Measurements from ENCODE around the gene PDZK1IP1. TPM values are rescaled to one million over a fixed set of nuclear protein-coding genes. Genes with fewer than 3 reads are reported as not detected.

The PDZK1IP1 gene
- total and polyA plus RNA-seq, 2 of the 4 experiments (the other 2 are of a cell fraction) = not detected

- H3K36me3 ChIP-seq (ENCODE audit: control insufficient read depth, insufficient read depth, low read length) = no peaks in the 10 kb centered on the region
- dilution Hi-C loops (cut with HindIII; ENCODE audit: low sequenced_read_pairs, unreplicated experiment) = no loop called here
- intact Hi-C loops (cut with micrococcal nuclease) = no loop called here
Measured at GRCh38 chr1:47164552-47164951, 25.3 kb downstream of the PDZK1IP1 start.

More at GRCh38 chr1:47164552-47164951, 25.3 kb downstream of the PDZK1IP1 start:
- Histone ChIP-seq H3K18ac (ENCODE audit: low read depth, low read length) (no peak overlapping the region), H3K4ac (ENCODE audit: low read depth, low read length) (no peak overlapping the region), H2BK15ac (ENCODE audit: low read depth, low read length) (no peak overlapping the region), H4K91ac (ENCODE audit: insufficient read depth, low read depth, low read length) (no peak overlapping the region), H2AK9ac (replicated peaks; ENCODE audit: low read depth, low read length, poor library complexity) (no peak overlapping the region), H4K5ac (ENCODE audit: low read depth, low read length) (no peak overlapping the region), H2AK5ac (ENCODE audit: low read depth, low read length) (no peak overlapping the region), H4K20me1 (ENCODE audit: insufficient read depth, low read length) (no peaks in the 10 kb centered on the region), H2AFZ (replicated peaks; ENCODE audit: low read length, poor library complexity) (no peak overlapping the region), H3K14ac (replicated peaks; ENCODE audit: low read depth, low read length) (no peak overlapping the region), H2BK120ac (ENCODE audit: low read depth, low read length) (no peak overlapping the region), H2BK5ac (ENCODE audit: low read depth, low read length, poor library complexity, severe bottlenecking) (no peak overlapping the region), H3K9me3 (ENCODE audit: control insufficient read depth, insufficient read depth, low read length) (no peaks in the 10 kb centered on the region), H3K4me3 (ENCODE audit: insufficient read depth, low read depth, low read length) (no peak overlapping the region), H4K8ac (ENCODE audit: low read depth in 2 of 2, low read length in 2 of 2) (no peak overlapping the region), H3K4me2 (ENCODE audit: low read depth, low read length) (no peak overlapping the region), H2BK20ac (ENCODE audit: low read depth, low read length) (no peak overlapping the region), H3K9ac (ENCODE audit: low read depth, low read length) (no peak overlapping the region), H3K27me3 (ENCODE audit: control insufficient read depth, insufficient read depth, low read length) (no peaks in the 10 kb centered on the region), H3K23ac (ENCODE audit: low read depth, low read length) (no peak overlapping the region), H3K4me1 (ENCODE audit: control insufficient read depth, insufficient read depth, low read length) (no peaks in the 10 kb centered on the region), H3K79me1 (ENCODE audit: low read depth in 1 of 2, low read length in 2 of 2) (no peaks in the 10 kb centered on the region), H3K56ac (ENCODE audit: extremely low read depth, insufficient read depth, low read length) (no peak overlapping the region), H3K9me1 (ENCODE audit: insufficient read depth, low read length) (no peaks in the 10 kb centered on the region), H3K27ac (ENCODE audit: insufficient read depth, low read length) (no peak overlapping the region)
- POLR2A ChIA-PET (ENCODE audit: unreplicated experiment) = no interaction called here
- BruUV-seq (replicated peaks) = no TSS peak
- TF ChIP-seq POLR2A (IDR thresholded peaks at IDR 0.05; ENCODE audit: low read depth, low read length) = no peak
- 0 out of 2 replicates have a peak, but pooled peaks have one; percentile 38 for TF ChIP-seq MAFK (IDR thresholded peaks at IDR 0.05; ENCODE audit: low read depth, low read length)
- no peak for TF ChIP-seq NFE2L2 (IDR thresholded peaks at IDR 0.05; ENCODE audit: low read depth, low read length)
- no peak for TF ChIP-seq MXI1 (IDR thresholded peaks at IDR 0.05; ENCODE audit: borderline replicate concordance, low read depth, low read length)
- CTCF ChIA-PET = no interaction called here
- in situ Hi-C loops (cut with MboI; ENCODE audit: low sequenced_read_pairs) = no loop called here
- ATAC-seq (ENCODE audit: low read depth) (no peak), DNase-seq (no peak)
